ENCODE data around the gene PTGFRN. TPM values are rescaled to one million over a fixed set of nuclear protein-coding genes. Genes with fewer than 3 reads are reported as not detected.
"Not testable (repeated sequence)": the region's sequence is repeated elsewhere in the genome, so short reads cannot be mapped to it uniquely, and the experiment has no call there.

PTGFRN gene
- total RNA-seq: 35.6 and 42.5 TPM in 2 replicates
- long read RNA-seq, partial matches to known transcripts: 2 of 13 reads
- long read RNA-seq, other reads (novel, unspliced or antisense): 11 of 13 reads

GRCh38 chr1:116909512-116910378 lies at the start of gene PTGFRN:
PTGFRN (plus strand) TSS chr1:116909916; CDS start chr1:116910204, 288 bp downstream.
- Mint-ChIP-seq H3K36me3 (ENCODE audit: low read depth) (no peaks in the 10 kb centered on the region), H3K4me3 (peak within 1 kb of the TSS; percentile 95), H3K27ac (ENCODE audit: unreplicated experiment) (peak within 1 kb of the TSS; percentile 72)

GRCh38 chr1:116860167-116860566 lies 49.5 kb upstream of the PTGFRN start:
- not testable (repeated sequence) for H3K9me3 Mint-ChIP-seq; H3K4me3 Mint-ChIP-seq; H3K36me3 Mint-ChIP-seq (ENCODE audit: low read depth); H3K27me3 Mint-ChIP-seq (ENCODE audit: low read depth); H3K27ac Mint-ChIP-seq (ENCODE audit: unreplicated experiment); DNase-seq (ENCODE audit: low read depth, low spot score)
- peaks cover 17% of the 10 kb centered on the region for H3K4me1 Mint-ChIP-seq

More at GRCh38 chr1:116909512-116910378, at the start of gene PTGFRN:
- DNase-seq (ENCODE audit: low read depth, low spot score): peak; percentile 54
- no peaks in the 10 kb centered on the region for H3K9me3 Mint-ChIP-seq
- H3K27me3 Mint-ChIP-seq (ENCODE audit: low read depth): no peaks in the 10 kb centered on the region
- no peak for TF ChIP-seq CTCF (conservative IDR thresholded peaks at IDR 0.05)
- peaks cover 13% of the 10 kb centered on the region for H3K4me1 Mint-ChIP-seq

GRCh38 chr1:116861137-116861536 lies 48.6 kb upstream of the PTGFRN start:
- TF ChIP-seq CTCF (conservative IDR thresholded peaks at IDR 0.05): no peak
- Mint-ChIP-seq H3K27ac (ENCODE audit: unreplicated experiment) (no peak overlapping the region), H3K9me3 (no peaks in the 10 kb centered on the region), H3K36me3 (ENCODE audit: low read depth) (no peaks in the 10 kb centered on the region), H3K27me3 (ENCODE audit: low read depth) (no peaks in the 10 kb centered on the region), H3K4me1 (peaks cover 8% of the 10 kb centered on the region), H3K4me3 (no peak overlapping the region)
- DNase-seq (ENCODE audit: low read depth, low spot score): no peak

GRCh38 chr1:116863031-116863430 lies 46.7 kb upstream of the PTGFRN start:
- not testable (repeated sequence) for H3K4me1 Mint-ChIP-seq; H3K36me3 Mint-ChIP-seq (ENCODE audit: low read depth); H3K27ac Mint-ChIP-seq (ENCODE audit: unreplicated experiment)

GRCh38 chr1:116866478-116866877 lies 43.2 kb upstream of the PTGFRN start:
- H3K27ac Mint-ChIP-seq (ENCODE audit: unreplicated experiment); H3K27me3 Mint-ChIP-seq (ENCODE audit: low read depth); H3K4me1 Mint-ChIP-seq; H3K9me3 Mint-ChIP-seq; H3K4me3 Mint-ChIP-seq; DNase-seq (ENCODE audit: low read depth, low spot score); H3K36me3 Mint-ChIP-seq (ENCODE audit: low read depth): not testable (repeated sequence)

More at GRCh38 chr1:116863031-116863430, 46.7 kb upstream of the PTGFRN start:
- not testable (repeated sequence) for DNase-seq (ENCODE audit: low read depth, low spot score); H3K4me3 Mint-ChIP-seq; H3K9me3 Mint-ChIP-seq; H3K27me3 Mint-ChIP-seq (ENCODE audit: low read depth)

GRCh38 chr1:116868385-116868784 lies 41.3 kb upstream of the PTGFRN start:
- peaks cover 5% of the 10 kb centered on the region for H3K4me1 Mint-ChIP-seq

More at GRCh38 chr1:116868385-116868784, 41.3 kb upstream of the PTGFRN start:
- no peak for DNase-seq (ENCODE audit: low read depth, low spot score)
- no peaks in the 10 kb centered on the region for H3K27me3 Mint-ChIP-seq (ENCODE audit: low read depth)
- no peak overlapping the region for H3K27ac Mint-ChIP-seq (ENCODE audit: unreplicated experiment)
- peaks cover 4% of the 10 kb centered on the region for H3K36me3 Mint-ChIP-seq (ENCODE audit: low read depth)
- TF ChIP-seq CTCF (conservative IDR thresholded peaks at IDR 0.05): no peak
- H3K9me3 Mint-ChIP-seq: peaks cover 6% of the 10 kb centered on the region
- H3K4me3 Mint-ChIP-seq: no peak overlapping the region

Measured in neural crest cell (in vitro differentiated cells).